ENCODE measurements around the gene ABCF3. TPM values are rescaled to one million over a fixed set of nuclear protein-coding genes. Genes with fewer than 3 reads are reported as not detected.

The ABCF3 gene
- total and polyA plus RNA-seq, 2 of the 13 experiments (the other 11 are each of a cell fraction or from before 2014, with no cell fraction given): 38.8 to 46.5 TPM

- H3K79me2 ChIP-seq (ENCODE audit: insufficient read depth, low read length): peaks cover 10% of the 10 kb centered on the region
- intact Hi-C loops (cut with micrococcal nuclease; ENCODE audit: unreplicated experiment) (no loop called here), in situ Hi-C loops (cut with HindIII; ENCODE audit: extremely low pct_ligation_motif_present, low pct_unique_long_range_greater_than_20kb) (no loop called here)
- H2AFZ ChIP-seq (ENCODE audit: low read length): no peak overlapping the region
- peaks cover 1% of the 10 kb centered on the region for H4K20me1 ChIP-seq (ENCODE audit: insufficient read depth, low read length)
- FAIRE-seq: no peak
- WGBS (ENCODE audit: low lambda C conversion rate): 93% methylated on average over 9 of the region's 9 CpGs
- H3K4me2 ChIP-seq (ENCODE audit: low read depth, low read length): no peak overlapping the region
- no peak overlapping the region for H3K4me3 ChIP-seq (replicated peaks in 1 of 3; ENCODE audit: insufficient read depth in 1 of 3, low read depth in 2 of 3, low read length in 3 of 3)
- ATAC-seq: no peak
- no TSS peak for BruUV-seq (replicated peaks)
- H3K27ac ChIP-seq (ENCODE audit: extremely low read length, insufficient read depth, low read length): no peak overlapping the region
- POLR2A ChIA-PET: no interaction called here
- H3K27me3 ChIP-seq (ENCODE audit: control insufficient read depth in 1 of 2, insufficient read depth in 2 of 2, low read length in 2 of 2): no peaks in the 10 kb centered on the region; a peak in 1 of 5 replicates
- H3K9me3 ChIP-seq (ENCODE audit: low read length): no peaks in the 10 kb centered on the region
- CTCF ChIA-PET (ENCODE audit: low intra/inter-chr PET ratio, low total read pairs): no interaction called here
- no peak overlapping the region for H3K9ac ChIP-seq (ENCODE audit: insufficient read depth, low read depth, low read length)
- H3K4me1 ChIP-seq (ENCODE audit: insufficient read depth, low read length): peaks cover 17% of the 10 kb centered on the region
- no peak for TF ChIP-seq IKZF1 (IDR thresholded peaks at IDR 0.05)
- TF ChIP-seq TMF1 (CRISPR knock-in tag; IDR thresholded peaks at IDR 0.05; ENCODE audit: low read depth): no peak
- no peak for TF ChIP-seq CREB3 (CRISPR knock-in tag; IDR thresholded peaks at IDR 0.05)
- H3K36me3 ChIP-seq (replicated peaks in 1 of 2; ENCODE audit: control insufficient read depth in 1 of 2, insufficient read depth in 2 of 2, low read length in 2 of 2): peaks cover 55 to 70% of the 10 kb centered on the region in 2 experiments
- DNase-seq (ENCODE audit: low spot score): no peak
These were observed 4.4 kb upstream of the ABCF3 start for GRCh38 chr3:184181596-184181995.

- WGBS (ENCODE audit: low lambda C conversion rate): 94% methylated on average over 5 of the region's 5 CpGs
- CTCF ChIA-PET (ENCODE audit: low intra/inter-chr PET ratio, low total read pairs): no interaction called here
These were observed 2.3 kb upstream of the ABCF3 start for GRCh38 chr3:184183679-184184078.

More at GRCh38 chr3:184183679-184184078, 2.3 kb upstream of the ABCF3 start:
- POLR2A ChIA-PET: interaction anchor here (0.6 to 1.2 kb wide), 3 partner anchors 9 to 143 kb away, joined by 3 to 5 read pairs (median 3); no protein-coding TSS in a partner anchor
- no peak overlapping the region for H2AFZ ChIP-seq (ENCODE audit: low read length)
- intact Hi-C loops (cut with micrococcal nuclease; ENCODE audit: unreplicated experiment) (no loop called here), in situ Hi-C loops (cut with HindIII; ENCODE audit: extremely low pct_ligation_motif_present, low pct_unique_long_range_greater_than_20kb) (no loop called here)
- H3K36me3 ChIP-seq (replicated peaks in 1 of 2; ENCODE audit: control insufficient read depth in 1 of 2, insufficient read depth in 2 of 2, low read length in 2 of 2): peaks cover 42 to 63% of the 10 kb centered on the region in 2 experiments
- BruUV-seq (replicated peaks): no TSS peak
- no peaks in the 10 kb centered on the region; a peak in 1 of 5 replicates for H3K27me3 ChIP-seq (ENCODE audit: control insufficient read depth in 1 of 2, insufficient read depth in 2 of 2, low read length in 2 of 2)
- H3K9me3 ChIP-seq (ENCODE audit: low read length): no peaks in the 10 kb centered on the region
- H3K79me2 ChIP-seq (ENCODE audit: insufficient read depth, low read length): peaks cover 28% of the 10 kb centered on the region
- H3K4me1 ChIP-seq (ENCODE audit: insufficient read depth, low read length): peaks cover 25% of the 10 kb centered on the region
- H3K9ac ChIP-seq (ENCODE audit: insufficient read depth, low read depth, low read length): no peak overlapping the region
- TF ChIP-seq AGO2 (optimal IDR thresholded peaks at IDR 0.05; ENCODE audit: low read depth, low read length) (peak; percentile 24), RBAK (CRISPR knock-in tag; IDR thresholded peaks at IDR 0.05) (no peak), ARNT2 (CRISPR knock-in tag; IDR thresholded peaks at IDR 0.05; ENCODE audit: low read depth) (no peak), NFIC (IDR thresholded peaks at IDR 0.05; ENCODE audit: low read length) (no peak)
- no peak overlapping the region for H3K27ac ChIP-seq (ENCODE audit: extremely low read length, insufficient read depth, low read length)
- FAIRE-seq (no peak), ATAC-seq (no peak), DNase-seq (ENCODE audit: low spot score) (no peak)
- H3K4me2 ChIP-seq (ENCODE audit: low read depth, low read length): no peak overlapping the region
- peaks cover 4% of the 10 kb centered on the region; the same call in 1 of the 2 replicates for H4K20me1 ChIP-seq (ENCODE audit: insufficient read depth, low read length)
- H3K4me3 ChIP-seq (replicated peaks in 1 of 3; ENCODE audit: insufficient read depth in 1 of 3, low read depth in 2 of 3, low read length in 3 of 3): no peak overlapping the region

Data from HepG2 (cell line).